Measurements from ENCODE around the gene NIPBL.
"Not testable (repeated sequence)": the region's sequence is repeated elsewhere in the genome, so short reads cannot be mapped to it uniquely, and the experiment has no call there.

NIPBL gene

DNA sequence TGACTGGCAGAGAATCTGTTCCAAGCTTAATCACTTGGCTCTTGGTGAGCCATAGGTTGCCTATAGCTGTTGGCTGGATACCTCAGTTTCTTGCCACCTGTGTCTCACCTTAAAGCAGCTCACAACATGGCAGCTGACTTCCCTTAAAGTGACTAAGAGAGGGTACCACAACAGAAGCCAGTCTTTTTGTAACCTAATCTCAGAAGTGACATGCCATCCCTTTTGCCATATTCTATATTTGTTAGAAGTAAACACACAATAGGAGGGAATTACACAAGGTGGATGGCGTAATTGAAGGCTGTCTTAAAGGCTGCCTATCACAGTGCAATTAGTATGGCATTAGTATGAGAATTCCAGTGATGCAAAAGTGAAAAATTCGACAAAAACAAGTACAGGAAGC lies 28.1 kb downstream of the NIPBL start:
- no peak for DNase-seq (ENCODE audit: low read depth in 2 of 2)

DNA sequence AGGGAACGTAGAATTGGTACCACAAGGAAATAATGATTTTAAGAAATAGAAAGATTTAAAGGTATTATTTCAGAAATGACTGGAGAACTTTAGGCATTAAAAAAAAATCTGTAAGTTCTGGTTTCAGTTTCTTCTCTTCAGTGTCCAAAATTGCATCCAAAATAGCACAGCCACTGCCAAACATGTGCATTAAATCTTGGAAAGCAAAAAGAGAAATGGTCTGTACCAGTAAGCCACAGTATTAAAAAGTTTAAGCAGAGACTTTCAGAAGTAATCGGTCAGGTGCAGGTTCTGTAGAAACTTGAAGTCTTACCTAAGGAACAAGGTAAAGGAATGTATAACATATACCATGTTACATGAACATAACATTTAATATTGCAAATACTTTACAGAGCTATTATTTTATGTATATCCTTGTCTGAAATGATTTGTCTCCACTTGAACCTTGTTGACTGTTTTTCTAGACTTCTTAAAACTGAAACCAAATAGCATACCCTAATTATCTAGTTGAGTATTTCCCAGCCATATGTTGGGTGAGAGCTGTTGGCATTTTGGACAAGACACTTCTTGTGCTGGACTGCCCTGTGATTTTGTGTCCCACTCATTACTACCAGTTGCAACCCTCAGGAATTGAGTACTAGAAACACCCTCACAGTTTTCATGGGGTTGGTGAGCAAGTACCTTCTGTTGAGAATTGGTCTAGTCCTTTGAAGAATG lies 32.1 kb downstream of the NIPBL start:
- no peak for DNase-seq (ENCODE audit: low read depth in 2 of 2)

DNA sequence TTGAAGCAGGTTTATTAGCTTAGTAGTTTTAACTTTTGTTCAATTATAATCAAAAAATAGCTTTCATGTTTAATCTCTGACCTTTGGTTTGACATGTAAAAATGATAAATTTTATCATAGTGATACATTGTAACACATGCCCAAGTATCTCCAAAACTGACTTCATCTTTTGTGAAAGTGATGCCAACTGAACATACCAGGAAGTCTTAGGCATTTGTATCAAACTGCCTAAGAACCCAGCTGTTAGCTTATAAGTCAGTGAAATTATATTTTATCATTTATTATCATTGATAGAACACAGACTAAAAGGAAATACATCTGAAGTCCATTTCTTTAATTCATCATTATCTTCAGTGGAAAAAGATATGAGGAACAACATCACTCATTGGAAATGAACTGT lies 39.1 kb downstream of the NIPBL start:
- DNase-seq (ENCODE audit: low read depth in 2 of 2) = no peak

DNA sequence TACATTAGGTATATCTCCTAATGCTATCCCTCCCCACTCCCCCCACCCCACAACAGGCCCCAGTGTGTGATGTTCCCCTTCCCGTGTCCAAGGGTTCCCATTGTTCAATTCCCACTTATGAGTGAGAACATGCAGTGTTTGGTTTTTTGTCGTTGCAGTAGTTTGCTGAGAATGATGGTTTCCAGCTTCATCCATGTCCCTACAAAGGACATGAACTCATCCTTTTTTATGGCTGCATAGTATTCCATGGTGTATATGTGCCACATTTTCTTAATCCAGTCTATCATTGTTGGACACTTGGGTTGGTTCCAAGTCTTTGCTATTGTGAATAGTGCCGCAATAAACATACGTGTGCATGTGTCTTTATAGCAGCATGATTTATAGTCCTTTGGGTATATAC lies 40.0 kb downstream of the NIPBL start:
- not testable (repeated sequence) for DNase-seq (ENCODE audit: low read depth in 2 of 2)

DNA sequence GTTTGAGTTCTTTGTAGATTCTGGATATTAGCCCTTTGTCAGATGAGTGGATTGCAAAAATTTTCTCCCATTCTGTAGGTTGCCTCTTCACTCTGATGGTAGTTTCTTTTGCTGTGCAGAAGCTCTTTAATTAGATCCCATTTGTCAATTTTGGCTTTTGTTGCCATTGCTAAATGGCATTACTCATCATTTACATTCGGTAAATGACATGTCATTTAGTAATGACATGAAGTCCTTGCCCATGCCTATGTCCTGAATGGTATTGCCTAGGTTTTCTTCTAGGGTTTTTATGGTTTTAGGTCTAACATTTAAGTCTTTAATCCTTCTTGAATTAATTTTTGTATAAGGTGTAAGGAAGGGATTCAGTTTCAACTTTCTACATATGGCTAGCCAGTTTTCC lies 40.8 kb downstream of the NIPBL start:
- not testable (repeated sequence) for DNase-seq (ENCODE audit: low read depth in 2 of 2)

DNA sequence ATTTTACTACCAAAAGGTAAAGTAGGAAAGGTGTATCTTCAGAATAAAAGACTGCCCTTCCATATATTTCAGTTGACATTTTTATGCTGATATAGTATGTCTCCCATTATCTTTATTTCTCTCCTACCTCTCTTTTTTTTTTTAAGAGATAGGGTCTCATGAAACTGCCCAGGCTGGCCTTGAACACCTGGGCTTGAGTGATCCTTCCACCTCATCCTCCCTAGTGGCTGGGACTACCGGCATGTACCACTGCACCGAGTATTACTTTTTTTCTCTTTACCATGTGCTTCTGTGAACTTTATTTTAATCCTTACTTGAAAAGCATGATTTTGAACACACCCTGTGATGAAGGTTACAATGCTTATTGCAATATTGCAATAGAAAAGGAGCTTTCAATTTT lies 42.7 kb downstream of the NIPBL start:
- no peak for DNase-seq (ENCODE audit: low read depth in 2 of 2)

DNA sequence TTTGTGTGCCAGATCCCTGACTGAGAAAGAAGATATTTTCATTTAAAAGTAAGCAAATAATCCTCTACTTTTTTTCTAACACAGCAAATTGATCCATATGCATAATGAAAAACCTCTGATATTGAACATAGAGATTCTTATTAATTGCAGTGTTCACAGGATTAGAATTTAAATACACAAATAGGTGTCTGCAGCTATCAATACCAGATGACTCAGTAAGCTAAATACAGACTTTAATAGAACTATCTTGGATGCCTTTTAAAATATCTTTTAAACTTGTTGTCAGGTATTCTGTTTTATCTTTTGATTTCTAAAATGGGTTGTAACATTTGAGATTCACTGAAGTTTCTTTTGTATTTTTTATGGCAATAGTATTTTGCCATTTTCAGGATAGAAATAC lies 43.1 kb downstream of the NIPBL start:
- no peak for DNase-seq (ENCODE audit: low read depth in 2 of 2)

DNA sequence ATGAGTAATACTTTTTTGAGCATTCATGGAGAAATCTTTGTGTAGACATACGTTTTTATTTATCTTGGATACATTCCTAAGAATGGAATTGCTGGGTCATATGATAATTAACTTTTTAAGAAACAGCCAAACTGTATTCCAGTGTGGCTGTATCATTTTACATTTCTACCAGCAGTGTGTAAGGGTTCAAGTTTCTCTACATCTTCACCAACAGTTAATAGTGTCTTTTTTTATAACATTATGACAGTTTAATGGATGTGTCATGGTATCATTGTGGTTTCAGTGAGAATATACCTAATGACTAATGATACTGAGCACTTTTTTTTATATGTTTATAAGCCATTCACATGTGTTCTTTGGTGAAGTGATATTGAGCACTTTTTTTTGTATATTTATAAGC lies 52.4 kb downstream of the NIPBL start:
- no peak for DNase-seq (ENCODE audit: low read depth in 2 of 2)

DNA sequence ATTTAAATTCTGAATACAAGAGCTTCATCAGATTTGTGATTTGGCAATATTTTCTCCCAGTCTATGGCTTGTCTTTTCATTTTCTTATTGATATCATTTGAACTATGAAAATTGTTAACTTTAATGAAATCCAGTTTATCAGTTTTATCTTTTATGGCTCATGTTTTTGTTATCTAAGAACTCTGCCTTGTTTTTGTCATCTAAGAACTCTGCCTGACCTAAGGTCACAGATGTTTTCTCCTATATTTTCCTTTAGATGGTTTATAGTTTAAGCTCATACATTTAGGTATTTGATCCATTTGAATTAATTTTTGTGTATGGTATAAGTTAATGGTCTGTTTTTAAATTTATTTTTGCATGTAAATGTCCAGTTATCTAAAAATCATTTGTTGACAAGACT lies 52.9 kb downstream of the NIPBL start:
- DNase-seq (ENCODE audit: low read depth in 2 of 2) = no peak

DNA sequence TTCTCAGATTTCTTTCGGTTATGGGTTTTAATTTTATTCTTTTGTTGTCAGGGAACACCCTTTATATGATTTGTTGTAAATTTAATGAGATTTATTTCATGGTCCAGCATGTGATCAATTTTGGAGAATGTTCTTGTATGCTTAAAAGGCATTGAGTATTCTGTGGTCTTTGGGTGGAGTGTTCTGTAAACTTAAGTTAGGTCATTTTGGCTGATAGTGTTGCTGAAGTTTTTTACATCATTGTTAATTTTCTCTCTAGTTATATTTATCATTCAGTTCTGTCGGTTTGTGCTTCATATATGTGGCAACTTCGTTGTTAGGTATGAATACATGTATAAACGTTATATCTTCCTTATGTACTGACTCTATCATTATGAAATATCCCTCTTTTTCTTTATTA lies 55.5 kb downstream of the NIPBL start:
- no peak for DNase-seq (ENCODE audit: low read depth in 2 of 2)

DNA sequence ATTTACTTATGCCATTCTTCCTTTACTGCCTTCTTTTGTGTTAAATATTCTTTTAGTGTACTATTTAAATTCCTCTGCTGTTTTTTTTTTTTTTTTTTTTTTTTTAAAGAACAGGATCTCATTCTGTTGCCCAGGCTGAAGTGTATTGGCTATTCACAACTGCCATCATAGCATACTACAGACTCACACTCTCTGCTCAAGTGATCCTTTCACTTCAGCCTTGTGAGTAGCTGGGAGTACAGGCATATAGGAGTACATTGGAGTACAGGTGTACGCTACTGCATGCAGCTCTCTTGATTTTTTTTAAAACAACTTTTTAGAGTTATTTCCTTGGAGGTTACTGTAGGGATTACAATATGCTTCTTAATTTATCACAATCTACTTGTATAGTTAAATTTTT lies 56.1 kb downstream of the NIPBL start:
- DNase-seq (ENCODE audit: low read depth in 2 of 2) = no peak

DNA sequence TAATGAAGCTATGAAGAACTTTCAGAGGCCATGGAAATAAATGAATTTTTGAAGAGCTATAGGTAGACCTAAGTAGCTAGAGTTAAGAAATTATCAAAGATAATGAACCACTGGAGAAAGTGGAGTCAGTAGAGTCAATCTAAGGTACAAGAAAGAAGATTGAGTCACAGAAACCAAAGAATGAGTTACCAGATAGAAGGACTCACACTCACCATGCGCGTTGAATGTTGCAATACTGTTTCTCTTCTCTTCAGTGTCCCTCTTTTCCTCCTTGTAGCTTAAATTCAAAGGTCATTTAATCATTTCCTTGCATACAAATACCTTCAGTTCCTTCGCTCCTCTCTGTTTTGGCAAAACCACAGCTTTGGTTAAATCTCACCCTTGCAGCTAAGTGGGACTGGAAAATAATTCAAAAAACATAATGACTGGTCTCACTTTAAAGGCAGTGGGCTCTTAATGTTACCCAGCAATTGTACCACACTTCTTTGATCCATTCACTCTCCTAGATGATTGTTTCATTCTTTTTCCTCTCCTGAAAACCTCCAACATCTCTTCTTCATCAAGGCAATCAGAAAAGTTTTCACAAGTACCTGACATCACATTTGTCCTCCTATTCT lies 58.3 kb downstream of the NIPBL start:
- DNase-seq (ENCODE audit: low read depth in 2 of 2) = no peak

DNA sequence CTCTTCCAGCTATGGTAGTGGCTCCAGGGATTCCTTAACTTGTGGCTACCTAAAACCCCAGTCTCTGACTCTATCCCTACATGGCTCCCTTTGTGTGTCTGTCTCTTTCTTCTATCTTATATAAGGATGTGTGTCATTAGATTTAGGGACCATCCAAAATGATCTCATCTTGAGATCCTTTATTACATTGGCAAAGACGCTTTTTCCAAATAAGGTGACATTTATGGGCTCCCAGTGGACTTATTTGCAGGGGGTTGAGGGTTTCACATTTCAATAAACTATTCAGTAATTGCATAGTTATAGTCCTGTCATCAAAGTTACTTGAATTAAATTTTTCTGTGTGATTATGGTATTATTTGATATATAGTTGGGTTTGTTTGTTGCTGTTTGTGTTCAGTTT lies 59.2 kb downstream of the NIPBL start:
- DNase-seq (ENCODE audit: low read depth in 2 of 2) = no peak

DNA sequence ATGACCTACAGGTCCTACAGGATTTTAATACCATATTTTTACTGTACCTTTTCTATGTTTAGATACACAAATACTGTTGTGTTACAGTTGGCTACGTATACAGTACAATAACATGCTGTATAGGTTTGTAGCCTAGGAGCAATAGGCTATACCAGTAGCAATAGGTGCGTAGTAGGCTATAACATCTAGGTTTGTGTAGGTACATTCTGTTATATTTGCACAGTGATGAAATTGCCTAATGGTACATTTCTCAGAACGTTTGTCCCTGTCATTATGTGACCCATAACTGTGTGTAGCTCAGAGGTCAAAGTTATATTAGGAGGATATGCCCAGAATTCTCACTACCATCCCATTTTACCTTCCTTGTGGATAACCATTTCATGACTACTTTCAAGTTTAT lies 59.7 kb downstream of the NIPBL start:
- no peak for DNase-seq (ENCODE audit: low read depth in 2 of 2)

DNA sequence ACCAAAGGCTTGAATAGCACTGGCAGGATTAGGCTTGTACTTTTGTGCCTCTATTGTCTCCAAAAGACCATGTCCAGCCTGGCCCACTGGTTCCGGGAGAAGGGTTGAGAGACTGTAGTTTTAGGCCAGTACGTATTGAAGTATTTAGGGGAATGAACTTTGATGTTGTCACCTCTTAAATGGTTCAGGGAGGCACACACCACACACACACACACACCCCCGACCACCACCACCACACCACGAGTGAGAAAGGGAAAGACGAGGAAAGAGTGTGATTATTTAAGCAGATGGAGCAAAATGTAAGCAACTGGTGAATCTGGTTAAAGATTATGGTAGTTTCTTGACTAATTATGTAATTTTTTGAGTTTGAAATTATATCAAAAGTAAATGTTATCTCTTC lies 61.6 kb downstream of the NIPBL start:
- no peak for DNase-seq (ENCODE audit: low read depth in 2 of 2)

DNA sequence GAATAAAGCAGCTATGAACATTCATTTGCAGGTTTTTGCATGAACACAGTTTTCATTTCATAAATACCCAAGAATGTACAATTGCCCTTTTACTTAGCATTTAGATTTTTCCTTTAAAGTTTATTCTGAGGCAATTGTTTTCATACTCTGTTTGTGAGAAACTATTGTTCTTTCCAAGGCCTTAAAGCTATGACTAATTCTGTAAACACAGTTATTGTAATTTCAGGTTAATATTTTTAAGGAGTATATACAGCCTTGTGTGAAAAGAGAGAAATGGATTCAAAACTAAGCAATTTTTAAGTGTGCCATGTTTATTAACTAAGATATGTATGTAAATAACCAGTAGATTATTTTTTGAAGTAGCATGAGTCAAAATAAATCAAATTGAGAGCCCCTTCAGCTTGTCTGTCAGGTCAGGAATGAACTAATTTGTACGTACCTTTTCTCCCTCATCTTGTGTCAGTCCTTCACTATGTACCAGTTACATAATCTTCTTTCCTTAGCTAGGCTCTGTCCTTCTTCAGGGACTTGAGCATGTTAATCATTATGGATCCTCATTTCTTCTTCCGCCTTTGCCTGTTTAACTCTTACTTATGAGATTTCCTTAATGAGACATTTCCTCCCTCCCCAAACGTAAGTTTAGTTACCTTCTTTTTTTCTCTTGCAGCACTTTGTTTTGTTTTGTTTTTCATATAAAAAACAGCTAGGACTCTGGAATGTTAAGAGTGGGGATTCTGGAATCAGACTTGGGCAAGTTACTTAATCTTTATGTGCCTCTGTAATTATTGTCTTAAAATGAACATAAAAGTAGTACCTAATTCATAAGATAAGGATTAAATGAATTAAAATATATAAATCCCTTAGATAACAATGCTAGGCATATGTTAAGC lies 63.6 kb downstream of the NIPBL start:
- DNase-seq (ENCODE audit: low read depth in 2 of 2) = no peak

DNA sequence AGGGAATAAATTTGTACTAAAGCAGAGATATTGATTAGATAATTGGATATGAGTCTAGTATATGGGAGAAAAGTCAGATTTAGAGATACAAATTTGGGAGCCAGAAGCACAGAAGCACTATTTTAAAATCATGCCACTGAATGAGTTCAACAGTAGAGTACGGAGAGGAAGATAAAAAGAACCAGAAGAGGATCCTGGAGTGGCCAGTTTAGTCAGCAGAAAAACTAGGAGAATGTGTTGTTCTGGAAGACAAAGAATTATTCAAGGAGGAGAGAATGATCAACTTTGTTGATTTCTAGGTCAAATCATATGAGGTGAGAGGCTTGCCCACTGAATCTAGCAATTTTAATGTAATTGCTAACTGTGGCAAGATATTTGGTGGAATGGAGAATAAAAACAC lies 67.0 kb downstream of the NIPBL start:
- DNase-seq (ENCODE audit: low read depth in 2 of 2) = no peak

DNA sequence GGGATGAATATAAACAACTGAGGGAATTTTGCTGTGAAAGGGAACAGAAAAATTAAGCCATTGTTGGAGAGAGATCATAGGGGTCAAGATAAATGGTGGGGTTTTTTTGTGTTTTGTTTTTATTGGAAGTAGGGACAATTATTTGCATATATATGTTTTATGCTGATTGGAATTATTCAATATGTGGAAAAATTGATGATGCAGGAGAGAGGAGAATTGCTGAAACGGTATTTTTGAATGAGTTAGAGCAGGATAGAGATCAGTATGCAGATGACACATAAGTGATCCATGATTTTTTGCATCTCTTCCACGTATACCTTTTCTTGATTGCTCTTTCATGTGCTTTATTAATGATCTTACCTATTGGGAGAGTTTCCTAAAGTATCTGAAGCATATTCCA lies 67.5 kb downstream of the NIPBL start:
- DNase-seq (ENCODE audit: low read depth in 2 of 2) = no peak

DNA sequence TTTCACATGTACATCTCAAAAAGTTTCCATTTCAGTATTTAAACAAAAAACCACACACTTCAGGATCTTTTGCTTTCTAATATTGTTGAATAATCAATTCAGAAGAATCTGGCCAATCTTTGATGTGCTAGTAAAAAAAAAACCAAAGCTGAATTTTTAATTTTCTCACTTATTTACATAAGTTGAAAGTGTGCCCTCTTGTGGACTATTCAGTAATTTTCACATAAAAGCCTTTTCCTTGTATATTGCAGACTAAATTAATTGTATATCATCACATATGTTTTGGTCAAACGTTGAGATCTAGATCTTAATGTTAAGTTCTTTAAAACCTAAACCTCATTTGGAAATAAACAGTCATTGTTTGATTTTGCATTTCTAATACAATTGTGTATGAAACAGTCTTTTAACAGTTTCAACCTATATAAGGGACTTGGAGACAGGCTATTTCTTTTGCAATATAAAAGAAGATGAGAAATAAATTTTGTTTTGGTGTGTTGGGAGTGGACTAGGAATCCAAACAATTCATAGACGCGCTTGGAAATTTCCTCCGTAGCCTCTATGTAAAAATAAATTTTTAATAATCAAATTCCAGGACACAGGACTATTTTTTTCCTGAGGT lies 68.1 kb downstream of the NIPBL start:
- no peak for DNase-seq (ENCODE audit: low read depth in 2 of 2)

DNA sequence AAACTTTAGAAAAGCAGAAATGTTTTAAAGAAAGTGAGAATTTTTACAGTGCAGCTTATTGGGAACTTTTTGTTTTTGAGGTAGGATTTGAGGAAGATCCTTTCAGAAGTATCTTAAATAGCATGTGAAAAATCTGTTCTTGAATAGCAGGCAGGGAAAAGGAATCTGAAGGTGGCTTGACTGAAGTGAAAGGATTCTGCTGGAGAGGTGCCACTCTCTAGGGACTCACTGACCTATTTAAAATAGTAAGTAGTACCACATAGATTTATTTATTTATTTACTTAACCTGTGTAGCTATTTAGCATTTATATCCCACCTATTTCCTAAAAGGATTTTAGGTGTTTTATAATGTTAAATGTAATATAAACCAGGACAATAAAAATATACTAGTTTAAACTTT lies 69.1 kb downstream of the NIPBL start:
- no peak for DNase-seq (ENCODE audit: low read depth in 2 of 2)

DNA sequence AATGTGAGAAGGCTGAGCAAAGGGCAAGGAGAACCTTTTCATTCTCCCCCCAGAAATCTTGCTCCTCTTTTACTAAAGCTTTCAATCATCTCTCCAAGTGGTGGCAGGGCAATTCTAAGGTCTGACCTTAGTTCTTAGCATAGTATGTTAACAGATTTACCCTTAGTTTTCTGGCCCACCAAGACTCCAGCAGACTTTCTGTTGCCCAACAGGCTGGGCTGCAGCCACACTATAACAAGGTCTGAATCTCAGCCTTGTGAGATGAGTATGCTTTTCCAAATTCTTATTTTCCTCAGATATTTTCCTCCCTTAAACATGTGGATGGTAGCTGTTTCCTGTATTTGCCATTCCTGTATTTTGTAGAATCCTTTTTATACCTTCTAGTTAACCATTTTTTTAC lies 69.5 kb downstream of the NIPBL start:
- no peak for DNase-seq (ENCODE audit: low read depth in 2 of 2)

DNA sequence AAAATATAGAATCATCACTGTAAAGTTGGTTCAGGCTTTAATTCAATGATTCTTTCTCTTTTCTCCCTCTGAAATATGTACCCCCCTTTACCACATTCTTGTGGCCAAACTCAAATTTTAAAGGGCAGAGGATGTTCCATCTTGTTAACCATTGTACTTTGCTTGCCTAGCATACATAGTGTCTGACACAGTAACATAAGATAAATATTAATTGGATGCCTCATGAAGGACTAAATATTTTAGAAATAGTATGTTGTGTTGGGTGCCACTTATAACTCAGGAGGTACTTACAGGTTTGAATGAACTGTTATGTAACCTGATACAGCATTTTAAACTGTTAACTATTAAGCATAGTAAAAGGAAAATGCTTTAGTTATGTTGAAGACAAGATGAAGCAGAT lies 71.5 kb downstream of the NIPBL start:
- DNase-seq (ENCODE audit: low read depth in 2 of 2) = no peak

DNA sequence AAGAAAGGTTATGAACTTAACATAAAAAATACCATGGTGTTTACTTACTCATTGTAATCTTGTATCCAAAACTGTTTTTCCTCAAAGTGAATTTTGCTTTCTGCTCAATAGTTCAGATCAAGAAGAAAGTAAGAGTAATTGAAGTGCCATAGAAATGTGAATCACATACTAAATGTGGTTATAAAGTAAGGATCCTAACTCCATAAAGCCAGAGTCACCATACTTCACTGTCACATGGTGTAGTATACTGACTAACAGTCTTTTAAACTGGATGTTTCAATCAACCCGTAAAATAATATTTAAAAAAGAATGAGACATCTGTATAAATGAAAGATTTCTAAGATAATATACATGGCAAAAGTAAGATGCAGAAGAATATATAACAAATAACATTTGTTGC lies 72.1 kb downstream of the NIPBL start:
- no peak for DNase-seq (ENCODE audit: low read depth in 2 of 2)

Measured in stimulated activated CD8-positive, alpha-beta memory T cell treated with anti-CD3 and anti-CD28 coated beads, Interleukin-7, amount 100 ng/mL, for 4 hours (primary cell).